Stimulated activated CD8-positive, alpha-beta memory T cell treated with anti-CD3 and anti-CD28 coated beads, Interleukin-2, amount 100 ng/mL, for 48 hours (primary cell): ENCODE measurements around the gene GCA.

ENCODE experiments used
- DNase-seq, 2 donors: peaks; one replicate each; pipeline ENCODE4 v3.0.0-alpha.2; 2020; ENCODE audit warnings: low read depth in 2 of 2

Gene GCA

GRCh38 chr2:162343824-162344616 is at the start of gene GCA:
TSS of gene GCA (plus strand) at chr2:162344132. CDS start at chr2:162344249, 117 bp downstream.
- peak; percentile 95 to 97 for DNase-seq

DNA sequence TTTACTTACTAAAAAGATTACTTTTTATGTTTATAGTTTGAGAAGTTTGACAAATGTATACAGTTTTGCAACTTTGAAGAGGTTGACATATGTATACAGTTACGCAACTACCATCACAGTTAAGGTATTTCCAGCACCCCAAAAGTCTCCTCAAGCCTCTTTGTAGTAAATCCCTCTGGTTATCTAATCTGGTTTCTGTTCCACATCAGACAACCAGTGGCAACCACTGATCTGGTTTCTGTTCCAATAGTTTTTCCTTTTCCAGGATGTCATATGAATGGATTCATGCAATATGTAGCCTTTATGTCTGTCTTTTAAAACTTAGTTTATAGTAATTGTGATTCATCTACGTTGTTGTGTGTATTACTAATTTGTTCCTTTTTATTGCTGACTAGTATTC is 48.9 kb upstream of the GCA start:
- no peak for DNase-seq

- no peak for DNase-seq
These were observed 45.9 kb upstream of the GCA start for GRCh38 chr2:162297925-162298552.

- DNase-seq = no peak
These were observed 45.1 kb upstream of the GCA start for GRCh38 chr2:162298669-162299335.

- DNase-seq = no peak
These were observed 43.7 kb upstream of the GCA start for GRCh38 chr2:162300266-162300665.

GRCh38 chr2:162301151-162301804 is 42.7 kb upstream of the GCA start:
- DNase-seq = peak; percentile 12 to 39

- DNase-seq = no peak
These were observed 42.1 kb upstream of the GCA start for GRCh38 chr2:162301877-162302276.

DNA sequence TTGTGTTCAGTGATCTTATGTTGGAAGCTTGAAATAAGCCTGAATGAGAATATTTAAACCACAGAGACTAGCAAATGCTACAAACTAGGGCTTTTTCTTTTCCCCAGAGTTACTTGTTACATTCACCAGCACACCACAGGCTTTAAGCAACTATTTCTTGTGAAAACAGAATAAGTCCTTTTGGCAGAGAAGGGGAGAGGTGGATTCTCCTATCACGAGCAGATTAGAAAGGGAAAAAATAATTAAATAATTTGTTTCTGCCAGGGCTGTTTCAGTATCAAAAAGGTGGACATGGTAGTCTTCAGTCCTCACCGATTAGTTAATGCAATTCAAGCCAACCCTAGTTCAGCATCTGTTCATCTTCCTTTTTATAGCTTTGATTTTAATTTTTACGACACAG is 38.0 kb upstream of the GCA start:
- no peak for DNase-seq

DNA sequence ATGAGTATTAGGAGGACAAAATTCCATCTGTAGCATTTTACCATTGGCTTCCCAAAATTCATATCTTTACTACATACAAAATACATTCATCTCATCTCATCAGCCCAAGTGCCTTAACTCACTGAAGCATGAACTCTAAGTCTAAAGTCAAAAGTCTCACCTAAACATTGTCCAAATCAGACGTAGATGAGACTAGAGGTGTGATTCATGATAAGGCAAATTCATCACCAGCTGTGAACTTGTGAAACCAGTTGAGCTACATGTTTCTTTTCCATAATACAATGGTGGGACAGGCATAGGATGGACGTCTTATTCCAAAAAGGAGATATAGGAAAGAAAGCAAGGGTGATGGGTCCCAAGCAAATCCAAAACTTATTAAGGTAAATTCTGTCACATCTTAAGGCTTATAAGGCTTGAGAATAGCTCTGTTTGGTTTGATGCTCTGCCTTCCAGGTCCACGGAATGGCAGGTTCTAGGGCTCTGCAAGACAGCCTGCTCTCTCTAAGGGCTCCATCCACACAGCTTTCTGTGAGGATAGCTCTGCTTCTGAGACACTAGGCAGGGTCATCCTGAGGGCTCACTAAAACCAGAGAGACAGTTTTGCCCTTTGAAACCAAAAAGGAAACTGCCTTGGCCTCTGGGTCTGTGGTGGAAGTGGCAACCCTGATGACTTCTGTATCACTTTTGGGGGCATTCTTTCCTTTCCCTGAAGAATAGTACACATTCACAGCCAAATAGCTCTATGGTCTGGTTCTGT is 35.0 kb upstream of the GCA start:
- DNase-seq = no peak

DNA sequence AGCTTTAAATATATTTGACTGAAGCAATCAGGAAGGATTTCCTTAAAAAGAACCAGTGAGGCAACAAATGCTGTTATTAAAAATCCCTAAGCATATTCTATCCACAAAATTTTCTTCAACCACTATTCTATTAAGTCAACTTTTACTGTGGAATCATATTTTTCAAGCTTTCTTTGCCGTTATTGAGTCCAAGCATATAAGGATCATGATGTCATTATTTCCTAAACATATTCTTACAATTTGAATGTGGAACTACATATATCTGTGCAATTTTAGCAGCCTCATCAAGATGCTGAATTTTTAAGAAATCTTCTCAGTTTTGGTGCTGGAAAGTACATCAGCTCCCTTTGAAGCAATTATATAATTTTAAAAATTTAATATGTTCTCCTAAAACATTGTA is 31.1 kb upstream of the GCA start:
- no peak for DNase-seq

DNA sequence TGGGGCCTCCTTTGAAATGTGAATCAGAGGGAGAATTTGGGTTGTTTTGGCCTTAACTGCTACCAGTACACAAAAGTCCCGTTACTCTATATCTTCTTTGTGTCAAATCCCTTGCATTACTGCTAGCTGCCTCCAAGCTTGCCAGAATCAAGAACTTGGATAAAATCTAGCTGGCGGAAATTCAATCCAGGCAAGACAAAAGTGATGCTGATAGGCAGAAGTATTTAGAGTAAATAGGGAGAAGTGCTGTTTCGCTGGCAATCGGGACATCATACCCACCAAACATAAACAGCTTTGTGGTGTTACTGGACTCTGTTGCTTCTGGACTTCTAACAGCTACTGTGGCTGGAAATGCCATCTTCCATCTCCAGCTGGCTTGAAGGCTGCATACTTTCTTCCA is 28.0 kb upstream of the GCA start:
- DNase-seq = no peak

- no peak for DNase-seq
These were observed 27.3 kb upstream of the GCA start for GRCh38 chr2:162316590-162316989.

DNA sequence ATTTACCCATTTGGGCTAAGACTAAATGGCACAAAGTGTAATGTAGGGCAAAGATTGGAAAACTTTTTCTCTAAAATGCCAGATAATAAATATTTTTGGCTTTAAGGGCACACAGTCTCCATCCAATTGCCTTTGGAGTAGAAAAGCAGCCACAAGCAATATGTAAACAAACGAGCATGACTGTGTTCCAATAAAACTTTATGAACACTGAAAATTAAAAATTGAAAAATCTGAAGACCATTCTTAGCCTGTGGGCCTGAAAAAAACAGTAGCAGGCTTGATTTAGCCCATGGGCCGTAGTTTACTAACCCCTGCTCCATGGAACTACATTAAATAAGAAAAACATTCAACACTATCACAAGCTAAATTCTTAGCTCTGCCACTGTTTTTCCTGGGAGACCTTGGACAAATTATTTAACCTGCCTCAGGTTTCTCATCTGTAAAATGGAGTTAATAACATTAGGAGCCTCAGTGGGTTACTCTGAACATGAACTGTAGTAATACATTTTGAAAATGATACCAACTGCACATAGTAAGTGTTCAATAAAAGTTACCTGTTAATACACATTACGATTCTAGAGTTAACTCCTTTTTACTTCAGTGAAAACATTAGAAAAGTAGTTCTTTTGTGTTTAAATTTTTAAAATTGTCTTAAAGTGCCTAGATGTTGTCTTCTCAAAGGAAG is 26.7 kb upstream of the GCA start:
- DNase-seq = no peak

DNA sequence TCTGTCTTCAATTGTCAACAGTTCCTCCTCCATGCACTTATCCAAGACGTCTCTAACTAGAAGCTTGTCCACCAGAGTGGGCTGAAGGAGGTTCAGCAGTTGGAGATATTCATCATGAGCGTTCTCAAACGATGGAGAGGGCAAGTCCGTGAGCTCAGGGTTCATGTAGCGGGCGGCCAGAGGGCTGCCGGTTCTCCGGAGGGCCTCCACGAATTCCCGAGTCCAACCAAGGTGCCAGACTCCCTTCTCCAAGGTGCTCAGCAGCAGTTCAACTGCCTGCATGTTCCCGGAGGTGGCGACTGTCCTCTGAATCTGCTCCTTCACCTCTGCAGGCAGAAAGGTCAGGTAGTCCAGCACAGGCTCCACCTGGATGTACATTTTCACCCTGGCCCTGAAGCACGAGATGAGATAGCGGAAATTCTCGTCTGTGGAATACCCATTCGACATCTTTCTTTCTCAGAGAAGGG is 26.0 kb upstream of the GCA start:
- no peak for DNase-seq

GRCh38 chr2:162318328-162319180 is 25.4 kb upstream of the GCA start, which contains the start of gene IFIH1:
TSS of gene IFIH1 (minus strand) at chr2:162318684. CDS start at chr2:162318307, 377 bp downstream.
- DNase-seq = peak; percentile 52 to 55

GRCh38 chr2:162320864-162321517 is 22.9 kb upstream of the GCA start:
- DNase-seq = no peak

DNA sequence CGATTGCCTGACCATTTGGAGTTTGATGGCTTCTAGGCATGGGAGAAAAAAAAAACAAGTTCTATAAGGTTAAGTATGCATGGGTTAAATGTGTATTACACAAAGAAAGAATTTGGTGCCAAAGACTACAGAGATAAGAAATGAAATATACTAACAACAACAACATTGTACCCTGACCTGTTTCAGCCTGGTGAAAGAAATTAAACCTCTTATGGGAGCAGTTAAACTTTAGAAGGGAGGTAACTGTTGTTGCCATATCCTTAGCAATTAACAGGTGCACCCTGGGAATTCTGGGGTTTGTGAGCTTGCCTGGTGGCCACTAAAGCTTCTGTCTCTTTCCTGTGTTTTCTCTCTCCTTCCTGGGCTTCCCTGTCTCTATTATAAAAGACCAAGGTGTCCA is 19.0 kb upstream of the GCA start:
- DNase-seq = no peak

DNA sequence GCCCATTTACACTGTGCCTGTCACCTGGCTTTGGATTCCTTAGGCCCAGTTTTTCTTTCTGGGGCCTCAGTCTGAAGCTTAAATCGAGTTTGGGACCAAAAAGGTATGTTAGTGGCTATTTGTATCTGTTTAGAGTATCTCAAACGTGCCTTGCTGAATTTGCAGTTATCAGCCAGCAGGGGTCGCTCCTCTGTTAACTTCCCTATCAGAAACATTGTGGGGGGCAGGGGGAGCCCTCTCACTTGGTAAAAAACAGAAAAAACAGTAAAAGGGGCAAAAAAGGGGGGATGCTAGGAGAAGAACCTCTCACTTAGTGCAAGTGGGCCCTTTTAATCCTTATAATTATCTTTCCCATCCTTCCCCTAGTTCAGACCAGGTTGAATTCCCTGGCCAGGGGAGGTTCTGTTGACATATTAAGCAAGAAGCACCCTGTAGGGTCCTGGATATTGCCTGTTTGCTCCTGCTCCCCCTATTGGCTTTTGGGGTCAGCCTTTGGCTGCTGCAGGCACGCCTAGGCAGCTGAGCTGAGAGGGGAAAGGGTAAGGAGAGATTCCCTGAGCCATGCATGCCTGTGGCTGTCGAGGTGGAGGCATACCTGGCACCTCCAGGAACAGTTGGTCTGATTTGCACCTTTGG is 16.7 kb upstream of the GCA start:
- DNase-seq = no peak

DNA sequence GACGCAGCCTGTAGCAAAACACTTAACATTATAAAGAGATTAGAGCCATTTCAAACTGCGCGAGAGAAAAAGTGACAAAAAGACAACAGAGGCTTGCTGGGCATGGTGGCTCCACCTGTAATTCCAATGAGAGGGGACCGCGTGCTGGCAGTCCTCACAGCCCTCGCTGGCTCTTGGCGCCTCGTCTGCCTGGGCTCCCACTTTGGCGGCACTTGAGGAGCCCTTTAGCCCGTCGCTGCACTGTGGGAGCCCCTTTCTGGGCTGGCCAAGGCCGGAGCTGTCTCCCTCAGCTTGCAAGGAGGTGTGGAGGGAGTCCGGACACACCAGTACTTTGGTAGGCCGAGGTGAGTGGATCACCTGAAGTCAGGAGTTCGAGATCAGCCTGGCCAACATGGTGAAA is 16.1 kb upstream of the GCA start:
- DNase-seq = no peak
